Neural progenitor cell (in vitro differentiated cells): ENCODE results near the gene MMP11. TPM values are rescaled to one million over a fixed set of nuclear protein-coding genes. Genes with fewer than 3 reads are reported as not detected.

Experiments used
- DNase-seq: peaks from one replicate; pipeline ENCODE4 v3.0.0-alpha.2; 2016; ENCODE audit warnings: low spot score
- H2AFZ ChIP-seq: fragments of 200-600 bp; sonication (generic); replicated peaks from 2 replicates; pipeline ENCODE4 v1.6.1; 2016; ENCODE audit warnings: antibody characterized with exemption
- H3F3A ChIP-seq: fragments of 200-600 bp; sonication (generic); 2 replicates; pipeline ENCODE4 v1.6.1; 2016; ENCODE audit warnings: antibody characterized with exemption, low read depth
- H3K27ac ChIP-seq: fragments of 200-600 bp; sonication (generic); 2 replicates; pipeline ENCODE4 v1.5.1; 2016; ENCODE audit warnings: mild to moderate bottlenecking
- H3K27me3 ChIP-seq: fragments of 200-600 bp; sonication (generic); 2 replicates; pipeline ENCODE4 v1.6.1; 2016; ENCODE audit warnings: mild to moderate bottlenecking, moderate library complexity
- H3K36me3 ChIP-seq: fragments of 200-600 bp; sonication (generic); 2 replicates; pipeline ENCODE4 v1.5.1; 2016
- H3K4me1 ChIP-seq: fragments of 200-600 bp; sonication (generic); 2 replicates; pipeline ENCODE4 v1.6.1; 2016; ENCODE audit warnings: mixed run types
- H3K4me2 ChIP-seq: fragments of 200-600 bp; sonication (generic); 2 replicates; pipeline ENCODE4 v1.6.1; 2016
- H3K4me3 ChIP-seq: fragments of 200-600 bp; sonication (generic); 2 replicates; pipeline ENCODE4 v1.5.1; 2016
- H3K79me2 ChIP-seq: fragments of 200-600 bp; sonication (generic); 2 replicates; pipeline ENCODE4 v1.6.1; 2016; ENCODE audit warnings: low read depth
- H3K9ac ChIP-seq: fragments of 200-600 bp; sonication (generic); 2 replicates; pipeline ENCODE4 v1.6.1; 2016
- H3K9me3 ChIP-seq: fragments of 200-600 bp; sonication (generic); 2 replicates; pipeline ENCODE4 v1.5.1; 2016; ENCODE audit warnings: low read depth
- H4K20me1 ChIP-seq: fragments of 200-600 bp; sonication (generic); 2 replicates; pipeline ENCODE4 v1.6.1; 2016; ENCODE audit warnings: low read depth
- H3K27ac Mint-ChIP-seq: 3 replicates; pipeline ENCODE4 v1.8.0; 2021; ENCODE audit warnings: mixed read lengths
- H3K27me3 Mint-ChIP-seq: 2 replicates; pipeline ENCODE4 v1.8.0; 2022; ENCODE audit warnings: low read depth, mild to moderate bottlenecking, inconsistent platforms, moderate library complexity, mixed read lengths; ENCODE audit not compliant: insufficient read depth
- H3K36me3 Mint-ChIP-seq: 3 replicates; pipeline ENCODE4 v1.8.0; 2021; ENCODE audit warnings: mixed read lengths
- H3K4me1 Mint-ChIP-seq: 3 replicates; pipeline ENCODE4 v1.8.0; 2021; ENCODE audit warnings: mixed read lengths
- H3K4me3 Mint-ChIP-seq: 3 replicates; pipeline ENCODE4 v1.8.0; 2021; ENCODE audit warnings: mild to moderate bottlenecking, moderate library complexity, mixed read lengths
- H3K9me3 Mint-ChIP-seq: 3 replicates; pipeline ENCODE4 v1.8.0; 2020; ENCODE audit warnings: mixed read lengths
- CTCF ChIP-seq: fragments of 200-600 bp; sonication (generic); IDR thresholded peaks from 2 replicates; pipeline ENCODE4 v1.5.1; 2017; ENCODE audit warnings: antibody characterized with exemption, mild to moderate bottlenecking
- EZH2 ChIP-seq: fragments of 200-600 bp; sonication (generic); IDR thresholded peaks from 2 replicates; pipeline ENCODE4 v1.6.1; 2017; ENCODE audit warnings: antibody characterized with exemption, mild to moderate bottlenecking, moderate library complexity
- EZH2phosphoT487 ChIP-seq: fragments of 200-600 bp; sonication (generic); IDR thresholded peaks from 2 replicates; pipeline ENCODE4 v1.6.1; 2017; ENCODE audit warnings: antibody characterized with exemption
- total RNA-seq: library from RNA; depleted of rRNA; stranded (reverse); fragments of >200 nt; gene quantifications from 2 replicates; pipeline ENCODE4 v1.2.3, GENCODE V29; 2015; ENCODE audit warnings: low replicate concordance

The MMP11 gene
- total RNA-seq, 1 donor from 2014 or later = 4.1 TPM

GRCh38 chr22:23777776-23778576 is 5.3 kb downstream of the MMP11 start:
- no peak overlapping the region for H3K27ac ChIP-seq
- peaks cover 9% of the 10 kb centered on the region for H3K4me1 ChIP-seq
- H2AFZ ChIP-seq = no peak overlapping the region
- DNase-seq = no peak
- Mint-ChIP-seq H3K4me1 (peaks cover 25% of the 10 kb centered on the region), H3K9me3 (no peaks in the 10 kb centered on the region), H3K27ac (no peak overlapping the region), H3K27me3 (peaks cover 19% of the 10 kb centered on the region), H3K4me3 (no peak overlapping the region), H3K36me3 (no peaks in the 10 kb centered on the region)
- no peaks in the 10 kb centered on the region for H4K20me1 ChIP-seq
- no peaks in the 10 kb centered on the region for H3K36me3 ChIP-seq
- H3K9ac ChIP-seq = no peak overlapping the region
- peaks cover 13% of the 10 kb centered on the region for H3F3A ChIP-seq
- no peak overlapping the region for H3K4me2 ChIP-seq
- no peak for TF ChIP-seq EZH2phosphoT487
- no peak for TF ChIP-seq CTCF
- TF ChIP-seq EZH2 = no peak
- no peaks in the 10 kb centered on the region for H3K9me3 ChIP-seq
- no peak overlapping the region for H3K4me3 ChIP-seq
- H3K27me3 ChIP-seq = peaks cover 18% of the 10 kb centered on the region
- H3K79me2 ChIP-seq = no peaks in the 10 kb centered on the region

- H3K27ac ChIP-seq = no peak overlapping the region
- no peaks in the 10 kb centered on the region for H4K20me1 ChIP-seq
- H3K36me3 ChIP-seq = no peaks in the 10 kb centered on the region
- no peaks in the 10 kb centered on the region for H3K9me3 Mint-ChIP-seq
- H3K4me1 Mint-ChIP-seq = peaks cover 19% of the 10 kb centered on the region
- H3K4me3 ChIP-seq = no peak overlapping the region
- peaks cover 8% of the 10 kb centered on the region for H3F3A ChIP-seq
- no peak for DNase-seq
- no peaks in the 10 kb centered on the region for H3K79me2 ChIP-seq
- no peak overlapping the region for H2AFZ ChIP-seq
- no peaks in the 10 kb centered on the region for H3K9me3 ChIP-seq
- TF ChIP-seq EZH2phosphoT487 (no peak), CTCF (no peak), EZH2 (no peak)
- no peak overlapping the region for H3K4me3 Mint-ChIP-seq
- H3K27me3 ChIP-seq = peaks cover 12% of the 10 kb centered on the region
- H3K27ac Mint-ChIP-seq = no peak overlapping the region
- no peak overlapping the region for H3K4me2 ChIP-seq
- peaks cover 13% of the 10 kb centered on the region for H3K27me3 Mint-ChIP-seq
- no peak overlapping the region for H3K9ac ChIP-seq
- H3K4me1 ChIP-seq = peaks cover 3% of the 10 kb centered on the region
- H3K36me3 Mint-ChIP-seq = no peaks in the 10 kb centered on the region
Measured at GRCh38 chr22:23778577-23778900, 5.9 kb downstream of the MMP11 start.

GRCh38 chr22:23779083-23779482 is 6.4 kb downstream of the MMP11 start:
- no peak for DNase-seq
- Histone ChIP-seq H4K20me1 (no peaks in the 10 kb centered on the region), H3K27ac (no peak overlapping the region), H3K9me3 (no peaks in the 10 kb centered on the region), H3K4me3 (no peak overlapping the region), H3K4me2 (no peak overlapping the region), H3K4me1 (no peaks in the 10 kb centered on the region), H2AFZ (no peak overlapping the region), H3F3A (peaks cover 3% of the 10 kb centered on the region), H3K27me3 (peaks cover 7% of the 10 kb centered on the region), H3K36me3 (no peaks in the 10 kb centered on the region), H3K9ac (no peak overlapping the region), H3K79me2 (no peaks in the 10 kb centered on the region)
- TF ChIP-seq EZH2 (no peak), EZH2phosphoT487 (no peak), CTCF (no peak)
- Mint-ChIP-seq H3K27ac (peak overlapping the region; percentile 87), H3K36me3 (no peaks in the 10 kb centered on the region), H3K4me3 (no peak overlapping the region), H3K9me3 (no peaks in the 10 kb centered on the region), H3K4me1 (peaks cover 18% of the 10 kb centered on the region), H3K27me3 (peaks cover 11% of the 10 kb centered on the region)
